GM12873 (cell line): ENCODE results near the gene RGS6.

Experiments used
- CTCF ChIP-seq: IDR thresholded peaks from 2 replicates; pipeline ENCODE4 v1.5.1; 2012; ENCODE audit warnings: low read depth, mild to moderate bottlenecking, moderate library complexity, low read length, control low read depth; ENCODE audit not compliant: insufficient read depth; ENCODE audit errors: missing control alignments

Gene RGS6

GRCh38 chr14:72063761-72064282, 131.6 kb downstream of the RGS6 start:
- no peak for TF ChIP-seq CTCF

GRCh38 chr14:72064501-72064900, 132.3 kb downstream of the RGS6 start:
- no peak for TF ChIP-seq CTCF

- TF ChIP-seq CTCF, result no peak
Measured at GRCh38 chr14:72070458-72070857, 138.2 kb downstream of the RGS6 start.

GRCh38 chr14:72075649-72076334, 143.6 kb downstream of the RGS6 start:
- TF ChIP-seq CTCF, result no peak

GRCh38 chr14:72081137-72081536, 148.9 kb downstream of the RGS6 start:
- no peak for TF ChIP-seq CTCF

GRCh38 chr14:72084935-72085334, 152.7 kb downstream of the RGS6 start:
- TF ChIP-seq CTCF, result no peak

- TF ChIP-seq CTCF, result no peak
Measured at GRCh38 chr14:72089625-72090024, 157.4 kb downstream of the RGS6 start.
